VCaP (cell line): Measurements from ENCODE around the gene ARHGAP26.

Experiments
- H3K27ac ChIP-seq: fragments of 450-650 bp; 2 replicates; pipeline ENCODE4 v1.5.1; 2017
- TF ChIP-seq, protein P1 (sequence below): fragments of 450-650 bp; conservative IDR thresholded peaks from 2 replicates; pipeline ENCODE4 v1.5.1; 2017; ENCODE audit warnings: mild to moderate bottlenecking, moderate library complexity

The ARHGAP26 gene

GRCh38 chr5:143225511-143225910 lies 455.3 kb downstream of the ARHGAP26 start:
- H3K27ac ChIP-seq: no peak overlapping the region
- TF ChIP-seq, protein P1, sequence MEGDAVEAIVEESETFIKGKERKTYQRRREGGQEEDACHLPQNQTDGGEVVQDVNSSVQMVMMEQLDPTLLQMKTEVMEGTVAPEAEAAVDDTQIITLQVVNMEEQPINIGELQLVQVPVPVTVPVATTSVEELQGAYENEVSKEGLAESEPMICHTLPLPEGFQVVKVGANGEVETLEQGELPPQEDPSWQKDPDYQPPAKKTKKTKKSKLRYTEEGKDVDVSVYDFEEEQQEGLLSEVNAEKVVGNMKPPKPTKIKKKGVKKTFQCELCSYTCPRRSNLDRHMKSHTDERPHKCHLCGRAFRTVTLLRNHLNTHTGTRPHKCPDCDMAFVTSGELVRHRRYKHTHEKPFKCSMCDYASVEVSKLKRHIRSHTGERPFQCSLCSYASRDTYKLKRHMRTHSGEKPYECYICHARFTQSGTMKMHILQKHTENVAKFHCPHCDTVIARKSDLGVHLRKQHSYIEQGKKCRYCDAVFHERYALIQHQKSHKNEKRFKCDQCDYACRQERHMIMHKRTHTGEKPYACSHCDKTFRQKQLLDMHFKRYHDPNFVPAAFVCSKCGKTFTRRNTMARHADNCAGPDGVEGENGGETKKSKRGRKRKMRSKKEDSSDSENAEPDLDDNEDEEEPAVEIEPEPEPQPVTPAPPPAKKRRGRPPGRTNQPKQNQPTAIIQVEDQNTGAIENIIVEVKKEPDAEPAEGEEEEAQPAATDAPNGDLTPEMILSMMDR: no peak

- TF ChIP-seq, protein P1: no peak
- H3K27ac ChIP-seq: no peak overlapping the region
These were observed 456.2 kb downstream of the ARHGAP26 start for GRCh38 chr5:143226361-143226760.

- H3K27ac ChIP-seq: no peak overlapping the region; the same call in 1 of the 2 replicates
- TF ChIP-seq, protein P1: no peak
These were observed 456.7 kb downstream of the ARHGAP26 start for GRCh38 chr5:143226872-143227271.

DNA sequence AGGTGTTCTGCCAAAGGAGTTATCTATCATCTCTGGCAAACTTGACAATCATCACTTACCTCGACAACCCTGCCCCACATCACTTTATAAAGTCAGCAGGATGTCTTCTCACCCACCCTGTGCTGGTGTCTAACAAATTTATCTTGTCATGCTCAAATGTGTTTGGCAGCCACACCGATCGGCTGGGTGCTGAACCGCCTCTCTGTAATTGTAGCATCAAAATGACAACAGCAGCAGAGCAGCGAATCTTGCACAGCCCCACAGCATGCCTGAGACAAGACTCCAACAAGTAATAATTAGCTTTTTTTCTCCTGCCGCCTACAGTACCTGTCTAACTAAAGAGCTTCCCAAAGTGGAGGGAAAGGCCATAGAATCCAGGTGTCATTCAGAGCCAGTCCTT lies 457.1 kb downstream of the ARHGAP26 start:
- TF ChIP-seq, protein P1: no peak
- H3K27ac ChIP-seq: no peak overlapping the region; the same call in 1 of the 2 replicates

DNA sequence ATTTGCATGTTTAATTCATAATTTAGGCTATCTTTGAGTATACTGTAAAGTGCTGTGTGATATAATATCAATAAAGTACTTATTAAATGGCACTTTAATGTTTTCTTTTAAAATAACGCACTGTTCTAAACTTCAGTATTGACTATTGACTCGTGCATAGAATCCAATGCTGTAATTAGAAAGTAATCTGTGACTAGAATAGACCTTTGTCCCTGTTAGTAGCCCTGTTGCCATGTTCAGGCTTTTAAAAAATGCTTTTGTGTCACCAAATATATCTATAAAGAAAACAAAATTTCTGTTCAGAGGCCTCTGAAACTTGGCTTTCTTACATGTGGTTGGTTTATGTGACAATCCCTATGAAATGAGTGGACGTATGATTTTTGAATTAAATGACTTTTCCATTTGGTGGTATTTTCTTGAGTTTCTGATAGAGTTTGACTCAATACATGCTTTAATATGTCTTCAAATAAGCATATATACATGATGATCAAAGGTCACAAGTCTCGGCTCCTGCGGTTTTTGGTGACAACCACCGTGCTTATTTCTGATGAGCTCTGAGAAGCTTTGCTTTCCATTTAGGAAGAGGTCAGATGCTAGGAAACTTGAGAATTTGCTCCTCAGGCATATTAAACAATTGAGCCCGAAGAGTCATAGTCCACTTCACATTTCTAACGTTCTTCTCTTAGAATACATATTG lies 458.6 kb downstream of the ARHGAP26 start:
- H3K27ac ChIP-seq: no peak overlapping the region
- TF ChIP-seq, protein P1: no peak

DNA sequence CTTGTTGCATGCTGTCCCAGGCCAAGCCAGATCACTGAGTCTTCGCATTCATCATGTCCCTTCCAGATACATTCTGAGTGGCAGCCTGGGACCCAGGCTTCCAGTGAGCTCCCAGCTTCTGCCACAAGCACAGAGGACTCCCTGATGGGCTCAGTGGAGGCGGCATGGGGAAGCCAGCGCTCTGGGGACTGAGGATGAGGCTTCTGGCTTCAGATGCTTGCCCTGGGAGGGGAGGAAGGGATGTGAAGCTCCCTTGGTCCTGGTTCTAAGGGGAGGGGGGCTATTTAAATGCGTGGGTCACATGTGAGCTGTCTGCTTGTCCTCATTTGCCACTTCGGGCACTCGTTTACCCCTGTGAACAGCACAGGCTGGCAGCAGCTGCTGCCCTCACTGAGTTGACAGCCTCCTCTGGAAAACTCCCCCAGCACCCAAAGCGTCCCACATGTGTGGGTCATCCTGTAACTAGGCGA lies 459.3 kb downstream of the ARHGAP26 start:
- H3K27ac ChIP-seq: no peak overlapping the region
- TF ChIP-seq, protein P1: no peak

- no peak overlapping the region for H3K27ac ChIP-seq
- TF ChIP-seq, protein P1: no peak
These were observed 459.9 kb downstream of the ARHGAP26 start for GRCh38 chr5:143229896-143230675.
